Uterus (tissue), 2 donors: ENCODE results near the gene GPR149.

Experiments used
- POLR2A ChIP-seq, 2 donors: fragments of 450-650 bp; IDR thresholded peaks; one replicate each; pipeline ENCODE4 v1.6.1; 2016; ENCODE audit warnings: antibody characterized with exemption in 2 of 2, mild to moderate bottlenecking in 1 of 2, moderate library complexity in 1 of 2
- TF ChIP-seq, protein P1 (sequence below), 4 experiments: fragments of 200-600 bp in 2 of 4; fragments of 450-650 bp in 2 of 4; sonication (generic) in 2 of 4; IDR thresholded peaks; one replicate each; pipeline ENCODE4 v1.5.1; 2016 to 2019; ENCODE audit warnings: antibody characterized with exemption in 4 of 4, mild to moderate bottlenecking in 2 of 4, moderate library complexity in 1 of 4

DNA sequence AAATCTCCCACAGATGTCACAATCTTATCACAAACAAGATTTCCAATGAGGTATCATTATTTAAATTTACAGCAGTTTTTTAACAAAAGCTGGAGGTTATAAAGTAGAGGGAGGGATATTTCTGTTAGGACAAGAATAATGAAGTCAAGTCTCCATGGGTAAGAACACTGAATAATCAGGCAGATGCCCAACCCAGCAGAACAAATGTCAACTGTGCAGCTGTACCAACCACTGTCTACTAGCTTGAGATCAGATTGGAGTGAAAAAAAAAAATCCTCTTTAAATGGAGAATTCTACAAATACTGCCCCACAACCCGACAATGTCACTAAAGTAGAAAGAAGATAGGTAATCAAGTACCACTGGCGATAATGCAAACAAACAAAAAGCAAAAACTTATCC, 136.0 kb downstream of the GPR149 start:
- TF ChIP-seq POLR2A (IDR thresholded peaks at IDR 0.05) = no peak
- TF ChIP-seq, protein P1, sequence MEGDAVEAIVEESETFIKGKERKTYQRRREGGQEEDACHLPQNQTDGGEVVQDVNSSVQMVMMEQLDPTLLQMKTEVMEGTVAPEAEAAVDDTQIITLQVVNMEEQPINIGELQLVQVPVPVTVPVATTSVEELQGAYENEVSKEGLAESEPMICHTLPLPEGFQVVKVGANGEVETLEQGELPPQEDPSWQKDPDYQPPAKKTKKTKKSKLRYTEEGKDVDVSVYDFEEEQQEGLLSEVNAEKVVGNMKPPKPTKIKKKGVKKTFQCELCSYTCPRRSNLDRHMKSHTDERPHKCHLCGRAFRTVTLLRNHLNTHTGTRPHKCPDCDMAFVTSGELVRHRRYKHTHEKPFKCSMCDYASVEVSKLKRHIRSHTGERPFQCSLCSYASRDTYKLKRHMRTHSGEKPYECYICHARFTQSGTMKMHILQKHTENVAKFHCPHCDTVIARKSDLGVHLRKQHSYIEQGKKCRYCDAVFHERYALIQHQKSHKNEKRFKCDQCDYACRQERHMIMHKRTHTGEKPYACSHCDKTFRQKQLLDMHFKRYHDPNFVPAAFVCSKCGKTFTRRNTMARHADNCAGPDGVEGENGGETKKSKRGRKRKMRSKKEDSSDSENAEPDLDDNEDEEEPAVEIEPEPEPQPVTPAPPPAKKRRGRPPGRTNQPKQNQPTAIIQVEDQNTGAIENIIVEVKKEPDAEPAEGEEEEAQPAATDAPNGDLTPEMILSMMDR (IDR thresholded peaks at IDR 0.05) = no peak
